ENCODE results near the gene ARMC2.

DNA sequence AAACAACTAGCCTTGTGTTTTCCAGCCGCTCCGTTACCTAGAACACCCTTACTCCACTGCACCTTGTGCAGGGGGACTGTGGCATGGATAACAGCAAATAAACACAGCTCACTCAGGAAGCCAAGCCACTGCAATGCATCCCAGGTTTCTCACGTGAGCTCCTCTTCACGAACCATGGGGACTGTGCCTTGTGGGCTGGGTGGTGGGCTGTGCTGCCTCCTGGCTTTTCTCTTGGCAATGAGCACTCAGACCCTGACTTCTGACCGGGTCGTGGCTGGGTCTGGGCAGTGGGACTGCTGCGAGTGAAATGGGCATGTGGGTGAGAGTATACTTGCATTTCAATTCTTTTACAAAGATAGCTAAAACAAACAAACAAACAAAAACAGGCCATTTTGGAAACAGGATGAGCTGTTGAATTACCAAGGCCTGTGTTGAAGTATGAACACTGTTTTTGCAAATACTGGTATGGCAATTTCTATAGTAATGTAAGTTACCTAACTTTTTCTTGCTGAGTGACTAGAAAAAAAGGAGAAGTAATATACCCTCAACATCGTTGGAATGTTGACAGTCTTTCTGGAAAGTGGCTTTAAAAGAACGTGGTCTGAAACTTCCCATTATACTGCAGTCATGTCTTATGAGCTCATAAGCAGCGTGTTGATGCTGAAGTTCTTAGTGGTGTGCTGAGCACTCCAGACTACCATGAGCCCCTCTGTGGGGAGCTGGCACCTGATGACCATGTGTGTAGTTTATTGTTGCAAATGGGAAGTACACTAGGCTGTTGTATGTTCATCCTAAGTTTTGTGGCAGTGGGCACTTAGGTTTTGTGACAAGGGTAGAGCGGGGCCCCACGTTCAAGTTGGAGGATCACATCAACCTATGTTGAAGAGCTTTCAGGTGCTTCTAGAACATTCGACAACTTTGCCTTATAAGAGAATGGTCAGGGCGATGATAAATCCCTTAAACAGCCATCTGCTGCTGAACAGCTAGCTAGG lies 120.4 kb downstream of the ARMC2 start:
- TF ChIP-seq RCOR1 (IDR thresholded peaks at IDR 0.05; ENCODE audit: low read length) (no peak), RAD21 (IDR thresholded peaks at IDR 0.05; ENCODE audit: low read length) (no peak), TCF12 (IDR thresholded peaks at IDR 0.05) (no peak), SIN3A (IDR thresholded peaks at IDR 0.05; ENCODE audit: borderline replicate concordance, low read depth, low read length) (no peak), RFX5 (IDR thresholded peaks at IDR 0.05; ENCODE audit: low read length) (no peak)
- TF ChIP-seq, protein P1, sequence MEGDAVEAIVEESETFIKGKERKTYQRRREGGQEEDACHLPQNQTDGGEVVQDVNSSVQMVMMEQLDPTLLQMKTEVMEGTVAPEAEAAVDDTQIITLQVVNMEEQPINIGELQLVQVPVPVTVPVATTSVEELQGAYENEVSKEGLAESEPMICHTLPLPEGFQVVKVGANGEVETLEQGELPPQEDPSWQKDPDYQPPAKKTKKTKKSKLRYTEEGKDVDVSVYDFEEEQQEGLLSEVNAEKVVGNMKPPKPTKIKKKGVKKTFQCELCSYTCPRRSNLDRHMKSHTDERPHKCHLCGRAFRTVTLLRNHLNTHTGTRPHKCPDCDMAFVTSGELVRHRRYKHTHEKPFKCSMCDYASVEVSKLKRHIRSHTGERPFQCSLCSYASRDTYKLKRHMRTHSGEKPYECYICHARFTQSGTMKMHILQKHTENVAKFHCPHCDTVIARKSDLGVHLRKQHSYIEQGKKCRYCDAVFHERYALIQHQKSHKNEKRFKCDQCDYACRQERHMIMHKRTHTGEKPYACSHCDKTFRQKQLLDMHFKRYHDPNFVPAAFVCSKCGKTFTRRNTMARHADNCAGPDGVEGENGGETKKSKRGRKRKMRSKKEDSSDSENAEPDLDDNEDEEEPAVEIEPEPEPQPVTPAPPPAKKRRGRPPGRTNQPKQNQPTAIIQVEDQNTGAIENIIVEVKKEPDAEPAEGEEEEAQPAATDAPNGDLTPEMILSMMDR (IDR thresholded peaks at IDR 0.05), result no peak
